KMS-11 (cell line): Measurements from ENCODE around the gene CLBA1.

Source experiments
- H2AFZ ChIP-seq: fragments of 200-600 bp; sonication (generic); 2 replicates; pipeline ENCODE4 v1.6.1; 2016; ENCODE audit warnings: antibody characterized with exemption, mixed run types, low read depth
- H3K27ac ChIP-seq: fragments of 200-600 bp; sonication (generic); 2 replicates; pipeline ENCODE4 v1.6.1; 2016; ENCODE audit warnings: mild to moderate bottlenecking, mixed run types
- H3K27me3 ChIP-seq: fragments of 200-600 bp; sonication (generic); 2 replicates; pipeline ENCODE4 v1.6.1; 2017; ENCODE audit warnings: mild to moderate bottlenecking, low read depth, mixed run types, moderate library complexity; ENCODE audit not compliant: insufficient read depth
- H3K36me3 ChIP-seq: fragments of 200-600 bp; sonication (generic); 2 replicates; pipeline ENCODE4 v1.6.1; 2017; ENCODE audit warnings: mild to moderate bottlenecking, mixed run types; ENCODE audit not compliant: insufficient read depth
- H3K4me1 ChIP-seq: fragments of 200-600 bp; sonication (generic); 2 replicates; pipeline ENCODE4 v1.6.1; 2016; ENCODE audit warnings: mild to moderate bottlenecking, low read depth, mixed run types; ENCODE audit not compliant: poor library complexity, severe bottlenecking
- H3K4me2 ChIP-seq: fragments of 200-600 bp; sonication (generic); 2 replicates; pipeline ENCODE4 v1.7.0; 2016; ENCODE audit warnings: mild to moderate bottlenecking, mixed run types
- H3K4me3 ChIP-seq: fragments of 200-600 bp; sonication (generic); IDR thresholded peaks from 2 replicates; pipeline ENCODE4 v1.6.1; 2017; ENCODE audit warnings: low read depth, low read length, mixed read lengths; ENCODE audit not compliant: insufficient read depth
- H3K79me2 ChIP-seq: fragments of 200-600 bp; sonication (generic); 2 replicates; pipeline ENCODE4 v1.6.1; 2016; ENCODE audit warnings: low read depth, mixed run types; ENCODE audit not compliant: insufficient read depth
- H3K9ac ChIP-seq: fragments of 200-600 bp; sonication (generic); 2 replicates; pipeline ENCODE4 v1.6.1; 2016; ENCODE audit warnings: mild to moderate bottlenecking, mixed run types
- H4K20me1 ChIP-seq: fragments of 200-600 bp; sonication (generic); 2 replicates; pipeline ENCODE4 v1.6.1; 2016; ENCODE audit warnings: mild to moderate bottlenecking, mixed run types; ENCODE audit not compliant: insufficient read depth
- TF ChIP-seq, protein P1 (sequence below): fragments of 200-600 bp; sonication (generic); conservative IDR thresholded peaks from 2 replicates; pipeline ENCODE4 v1.6.1; 2017; ENCODE audit warnings: low read depth, mild to moderate bottlenecking, antibody characterized with exemption, low read length, moderate library complexity, mixed read lengths

The CLBA1 gene

DNA sequence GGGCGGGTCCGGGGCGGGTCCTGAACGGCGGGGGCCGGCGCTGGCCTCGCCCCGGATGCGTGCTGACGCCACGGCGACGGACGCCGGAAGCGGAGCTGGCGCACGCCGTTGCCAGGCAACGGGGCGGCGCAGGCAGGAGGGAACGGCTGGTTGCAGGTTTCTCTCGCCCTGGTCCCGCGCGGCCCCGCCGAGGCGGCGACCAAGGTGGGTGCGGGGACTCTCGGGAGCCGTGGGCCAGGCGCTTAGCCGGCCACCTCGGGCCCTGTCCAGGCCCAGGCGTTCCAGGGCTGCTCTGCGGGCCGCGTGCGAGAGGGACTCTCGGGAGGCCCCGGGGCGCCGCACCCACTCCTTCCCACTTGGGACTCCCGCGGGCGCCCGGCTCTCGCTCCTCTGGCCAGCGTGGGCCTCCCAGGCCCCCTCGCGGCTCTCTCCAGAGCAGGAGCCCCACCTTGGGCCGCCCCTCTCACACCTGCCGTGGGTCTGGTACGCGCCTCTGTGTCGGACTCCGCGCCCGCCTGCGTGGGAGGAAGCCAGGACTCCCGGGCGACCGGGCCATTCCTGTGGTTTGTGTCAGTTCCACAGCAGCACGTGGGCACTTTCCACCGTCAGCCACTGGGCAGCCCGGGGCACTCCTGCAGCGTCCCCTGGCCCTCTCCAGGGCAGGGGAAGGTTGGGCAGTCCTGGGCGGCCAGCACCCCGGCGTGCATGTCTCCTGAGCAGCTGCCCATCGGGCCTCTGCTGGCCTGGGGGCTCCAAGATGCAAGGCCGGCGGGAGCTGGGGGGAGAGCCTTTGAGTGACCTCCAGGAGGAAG, at the start of gene CLBA1:
Gene CLBA1, plus strand, starts transcription at position 114 of the 812 bp plus-strand sequence. Its CDS starts 644 bp downstream, at position 758.
- H3K27ac ChIP-seq: no peak within 1 kb of the TSS
- H3K79me2 ChIP-seq: no peaks in the 10 kb centered on the region
- H3K4me1 ChIP-seq: peaks cover 10% of the 10 kb centered on the region
- H3K4me3 ChIP-seq: no peak within 1 kb of the TSS
- no peaks in the 10 kb centered on the region for H3K36me3 ChIP-seq
- no peaks in the 10 kb centered on the region for H4K20me1 ChIP-seq
- peak within 1 kb of the TSS; percentile 51 for H3K9ac ChIP-seq
- TF ChIP-seq, protein P1, sequence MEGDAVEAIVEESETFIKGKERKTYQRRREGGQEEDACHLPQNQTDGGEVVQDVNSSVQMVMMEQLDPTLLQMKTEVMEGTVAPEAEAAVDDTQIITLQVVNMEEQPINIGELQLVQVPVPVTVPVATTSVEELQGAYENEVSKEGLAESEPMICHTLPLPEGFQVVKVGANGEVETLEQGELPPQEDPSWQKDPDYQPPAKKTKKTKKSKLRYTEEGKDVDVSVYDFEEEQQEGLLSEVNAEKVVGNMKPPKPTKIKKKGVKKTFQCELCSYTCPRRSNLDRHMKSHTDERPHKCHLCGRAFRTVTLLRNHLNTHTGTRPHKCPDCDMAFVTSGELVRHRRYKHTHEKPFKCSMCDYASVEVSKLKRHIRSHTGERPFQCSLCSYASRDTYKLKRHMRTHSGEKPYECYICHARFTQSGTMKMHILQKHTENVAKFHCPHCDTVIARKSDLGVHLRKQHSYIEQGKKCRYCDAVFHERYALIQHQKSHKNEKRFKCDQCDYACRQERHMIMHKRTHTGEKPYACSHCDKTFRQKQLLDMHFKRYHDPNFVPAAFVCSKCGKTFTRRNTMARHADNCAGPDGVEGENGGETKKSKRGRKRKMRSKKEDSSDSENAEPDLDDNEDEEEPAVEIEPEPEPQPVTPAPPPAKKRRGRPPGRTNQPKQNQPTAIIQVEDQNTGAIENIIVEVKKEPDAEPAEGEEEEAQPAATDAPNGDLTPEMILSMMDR: no peak
- H2AFZ ChIP-seq: peak within 1 kb of the TSS; percentile 26
- H3K4me2 ChIP-seq: peak within 1 kb of the TSS; percentile 66
- no peaks in the 10 kb centered on the region for H3K27me3 ChIP-seq

DNA sequence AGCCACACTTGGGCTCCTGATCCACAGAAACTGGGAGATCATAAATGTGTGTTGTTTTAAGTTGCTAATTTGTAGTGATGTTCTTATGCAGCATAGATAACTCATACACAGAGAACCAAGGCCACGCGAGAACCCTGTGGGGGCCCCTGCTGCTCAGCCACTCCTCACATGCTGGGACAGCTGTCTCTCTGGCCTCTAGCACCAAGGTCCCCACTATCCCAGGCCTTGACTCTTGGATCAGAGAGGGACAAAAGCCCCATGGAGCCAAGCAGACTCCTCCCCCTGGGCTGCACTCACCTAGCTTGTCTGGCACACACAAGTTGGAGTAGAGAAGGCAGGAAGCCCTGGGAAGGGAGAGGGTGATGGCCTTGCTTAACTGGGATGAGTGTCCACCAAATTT, 49.6 kb upstream of the CLBA1 start:
- no peaks in the 10 kb centered on the region for H3K36me3 ChIP-seq
- H3K4me1 ChIP-seq: no peaks in the 10 kb centered on the region
- H2AFZ ChIP-seq: no peak overlapping the region
- no peak overlapping the region for H3K4me3 ChIP-seq
- H3K9ac ChIP-seq: no peak overlapping the region
- no peaks in the 10 kb centered on the region for H4K20me1 ChIP-seq
- peaks cover 12% of the 10 kb centered on the region; the same call in 1 of the 2 replicates for H3K27me3 ChIP-seq
- H3K4me2 ChIP-seq: no peak overlapping the region
- no peak overlapping the region for H3K27ac ChIP-seq
- no peaks in the 10 kb centered on the region for H3K79me2 ChIP-seq
- TF ChIP-seq, protein P1: no peak

DNA sequence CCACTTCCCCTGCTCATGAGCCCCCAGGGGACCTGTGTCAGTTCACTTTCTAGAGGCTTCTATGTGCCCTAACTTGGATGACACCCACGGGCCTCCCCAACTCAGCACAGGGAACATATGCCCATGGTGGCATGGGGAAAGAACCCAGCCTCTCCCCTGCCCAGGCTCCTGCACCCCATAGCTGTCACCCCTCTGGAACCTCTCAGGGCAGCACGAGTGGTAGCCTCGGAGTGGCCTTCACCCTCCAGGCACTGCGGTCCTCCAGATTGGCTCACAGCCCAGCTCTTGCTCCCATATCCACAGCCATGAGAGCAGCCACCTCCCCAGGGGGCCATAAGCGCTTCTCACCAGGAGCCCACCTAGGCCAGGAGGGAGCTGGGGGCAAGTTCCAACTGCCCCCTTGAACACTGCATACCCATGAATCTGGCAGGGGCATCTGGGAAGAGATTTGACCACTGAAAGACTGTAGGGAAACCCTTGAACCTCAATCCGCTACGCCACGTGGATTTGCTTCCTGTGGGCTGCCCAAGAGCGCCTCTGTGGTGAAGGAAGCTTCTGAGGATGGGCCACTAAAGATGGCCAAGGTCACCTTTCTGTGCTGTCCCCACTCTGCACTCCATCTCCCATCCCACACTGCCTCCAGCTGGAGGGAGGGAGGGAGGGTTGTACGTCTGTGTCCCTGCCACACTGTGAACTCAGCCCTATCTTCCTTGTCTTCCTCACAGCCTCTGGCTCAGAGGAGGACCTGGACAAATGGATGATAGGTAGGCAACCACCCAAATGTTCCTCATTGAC, 49.0 kb upstream of the CLBA1 start:
- Histone ChIP-seq H3K4me3 (no peak overlapping the region), H3K27ac (no peak overlapping the region), H3K27me3 (peaks cover 12% of the 10 kb centered on the region; the same call in 1 of the 2 replicates)

DNA sequence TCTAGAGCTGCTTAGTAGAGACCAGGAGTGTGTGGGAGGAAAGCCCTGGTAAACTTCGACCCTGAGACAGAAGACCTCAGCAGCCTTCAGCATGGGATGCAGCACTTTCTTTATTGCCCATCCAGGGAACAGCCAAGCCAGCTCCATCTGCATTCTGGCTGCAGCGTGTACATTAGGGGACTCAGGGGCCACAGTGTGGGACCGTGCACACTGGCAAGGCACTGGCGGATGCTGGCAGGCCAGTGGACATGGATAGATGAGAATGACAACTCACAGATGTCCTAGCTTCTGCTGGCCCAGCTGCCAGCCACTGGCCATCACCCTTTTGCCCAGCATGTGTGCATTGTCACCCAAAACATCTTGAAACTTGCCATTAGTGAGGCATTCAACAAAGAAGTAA, 48.4 kb upstream of the CLBA1 start:
- H2AFZ ChIP-seq: no peak overlapping the region
- no peaks in the 10 kb centered on the region for H3K4me1 ChIP-seq
- TF ChIP-seq, protein P1: no peak
- peaks cover 12% of the 10 kb centered on the region; the same call in 1 of the 2 replicates for H3K27me3 ChIP-seq
- H4K20me1 ChIP-seq: no peaks in the 10 kb centered on the region
- H3K4me3 ChIP-seq: no peak overlapping the region
- no peak overlapping the region for H3K4me2 ChIP-seq
- no peaks in the 10 kb centered on the region for H3K36me3 ChIP-seq
- no peaks in the 10 kb centered on the region for H3K79me2 ChIP-seq
- no peak overlapping the region for H3K9ac ChIP-seq
- no peak overlapping the region for H3K27ac ChIP-seq

More for the DNA sequence above, 49.0 kb upstream of the CLBA1 start:
- no peaks in the 10 kb centered on the region for H3K36me3 ChIP-seq
- no peaks in the 10 kb centered on the region for H3K4me1 ChIP-seq
- H3K9ac ChIP-seq: no peak overlapping the region
- TF ChIP-seq, protein P1: no peak
- H2AFZ ChIP-seq: no peak overlapping the region
- H3K79me2 ChIP-seq: no peaks in the 10 kb centered on the region
- no peaks in the 10 kb centered on the region for H4K20me1 ChIP-seq
- H3K4me2 ChIP-seq: no peak overlapping the region
